Inferior parietal cortex (tissue), 1 donor: ENCODE results near the gene ACKR3.
A peak's percentile ranks its signal among the peaks of the same experiment; 100 is the strongest.

ENCODE experiments used
- DNase-seq: peaks from one replicate; pipeline ENCODE4 v3.0.0-alpha.2; 2016; ENCODE audit errors: extremely low spot score

ACKR3 gene

GRCh38 chr2:236569573-236569973, at the start of gene ACKR3:
TSS of gene ACKR3 (plus strand) at chr2:236569825. CDS start at chr2:236580466, 10,641 bp downstream.
- peak; percentile 59 for DNase-seq

- DNase-seq = no peak
Observed at GRCh38 chr2:236521556-236521955, 48.1 kb upstream of the ACKR3 start.

GRCh38 chr2:236523249-236523648, 46.4 kb upstream of the ACKR3 start:
- DNase-seq = no peak

GRCh38 chr2:236525411-236525997, 44.1 kb upstream of the ACKR3 start:
- DNase-seq = no peak

GRCh38 chr2:236526455-236527158, 43.0 kb upstream of the ACKR3 start:
- DNase-seq = no peak

GRCh38 chr2:236527159-236527630, 42.4 kb upstream of the ACKR3 start:
- no peak for DNase-seq

- DNase-seq = no peak
Observed at GRCh38 chr2:236529606-236530005, 40.0 kb upstream of the ACKR3 start.

GRCh38 chr2:236530512-236530911, 39.1 kb upstream of the ACKR3 start:
- no peak for DNase-seq

GRCh38 chr2:236531195-236531594, 38.4 kb upstream of the ACKR3 start:
- no peak for DNase-seq

- DNase-seq = no peak
Observed at GRCh38 chr2:236531996-236532395, 37.6 kb upstream of the ACKR3 start.

- DNase-seq = no peak
Observed at GRCh38 chr2:236533343-236533742, 36.3 kb upstream of the ACKR3 start.

- no peak for DNase-seq
Observed at GRCh38 chr2:236535024-236535423, 34.6 kb upstream of the ACKR3 start.

GRCh38 chr2:236536727-236537398, 32.8 kb upstream of the ACKR3 start:
- no peak for DNase-seq

- DNase-seq = no peak
Observed at GRCh38 chr2:236538242-236538641, 31.4 kb upstream of the ACKR3 start.

GRCh38 chr2:236541008-236541562, 28.5 kb upstream of the ACKR3 start:
- no peak for DNase-seq

- no peak for DNase-seq
Observed at GRCh38 chr2:236544362-236544761, 25.3 kb upstream of the ACKR3 start.

- DNase-seq = no peak
Observed at GRCh38 chr2:236545248-236545658, 24.4 kb upstream of the ACKR3 start.

GRCh38 chr2:236545814-236546480, 23.7 kb upstream of the ACKR3 start:
- no peak for DNase-seq

- no peak for DNase-seq
Observed at GRCh38 chr2:236546561-236547002, 23.0 kb upstream of the ACKR3 start.

GRCh38 chr2:236547725-236548124, 21.9 kb upstream of the ACKR3 start:
- no peak for DNase-seq

- DNase-seq = no peak
Observed at GRCh38 chr2:236548179-236548921, 21.3 kb upstream of the ACKR3 start.
